Right renal pelvis (tissue), 4 donors: Measurements from ENCODE around the gene ADCY5. TPM values are rescaled to one million over a fixed set of nuclear protein-coding genes. Genes with fewer than 3 reads are reported as not detected.
A peak's percentile ranks its signal among the peaks of the same experiment; 100 is the strongest.

Experiments used
- DNase-seq, 4 donors: peaks; one replicate each; pipeline ENCODE4 v3.0.0-alpha.2; 2013; ENCODE audit warnings: low read depth in 4 of 4, low spot score in 3 of 4, missing footprints in 1 of 4
- polyA plus RNA-seq, 4 donors: library from polyadenylated mRNA; unstranded; fragments of 120-200 nt; gene quantifications; one replicate each; pipeline ENCODE4 v1.2.1, GENCODE V29; 2013; ENCODE audit not compliant: insufficient read length in 4 of 4

ADCY5 gene
- polyA plus RNA-seq, 4 donors = 11.9 to 14.1 (median 12.5) TPM

DNA sequence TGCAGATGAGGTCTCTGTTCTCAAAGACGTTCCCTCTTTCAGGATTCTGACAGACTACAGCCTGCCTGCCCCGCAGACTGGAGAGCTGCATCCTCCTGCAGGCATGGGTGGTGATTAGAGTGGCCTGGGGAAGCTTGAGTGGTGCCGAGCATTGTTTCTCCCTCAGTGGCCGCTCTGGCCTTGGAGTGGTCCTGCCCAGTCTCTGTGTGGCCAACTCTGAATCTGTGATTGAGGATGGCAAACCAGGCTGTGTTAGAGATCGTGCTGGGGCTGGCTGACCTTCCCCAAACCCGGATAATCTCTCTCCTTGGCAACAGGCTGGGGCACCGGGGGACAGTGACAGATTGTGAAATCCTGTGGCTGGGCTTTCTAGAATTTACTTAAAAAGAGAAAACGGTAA lies 11.0 kb upstream of the ADCY5 start:
- no peak for DNase-seq

DNA sequence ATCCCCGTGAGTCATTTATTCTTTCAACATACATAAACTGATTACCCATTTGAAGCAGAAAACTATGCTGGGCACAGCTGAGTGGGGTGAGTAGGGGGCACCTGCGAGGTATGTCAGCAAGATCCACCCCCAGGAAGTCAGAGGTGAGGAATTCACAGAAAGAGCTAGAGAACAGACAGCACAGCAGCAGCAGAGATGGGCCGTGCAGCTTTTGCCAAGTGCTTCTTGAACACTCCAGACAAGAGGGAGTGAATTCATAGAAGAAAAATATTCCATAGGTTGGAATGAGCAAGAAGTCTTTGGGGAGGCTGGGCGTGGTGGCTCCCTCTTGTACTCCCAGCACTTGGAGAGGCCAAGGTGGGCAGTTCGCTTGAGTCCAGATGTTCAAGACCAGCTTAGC lies 9.4 kb upstream of the ADCY5 start:
- DNase-seq = no peak

DNA sequence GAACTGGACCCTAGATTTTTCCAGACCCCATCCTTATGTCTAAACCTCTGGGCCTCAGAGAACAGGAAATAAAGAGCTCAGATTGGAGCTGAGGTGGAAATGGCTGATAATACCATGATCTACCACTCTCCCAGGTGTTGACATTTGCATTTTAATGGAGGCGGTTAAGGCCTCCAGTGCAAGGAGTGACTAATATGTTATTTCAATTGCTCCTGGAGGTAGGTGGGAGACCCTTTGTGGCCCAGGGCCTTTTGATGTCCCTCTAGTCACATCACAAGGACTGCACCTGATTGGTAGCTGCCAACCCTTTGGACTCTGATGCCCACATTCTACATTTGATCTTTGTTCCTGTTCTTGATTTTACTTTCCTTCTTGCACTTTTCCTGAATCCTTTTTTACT lies 9.0 kb upstream of the ADCY5 start:
- DNase-seq = no peak

DNA sequence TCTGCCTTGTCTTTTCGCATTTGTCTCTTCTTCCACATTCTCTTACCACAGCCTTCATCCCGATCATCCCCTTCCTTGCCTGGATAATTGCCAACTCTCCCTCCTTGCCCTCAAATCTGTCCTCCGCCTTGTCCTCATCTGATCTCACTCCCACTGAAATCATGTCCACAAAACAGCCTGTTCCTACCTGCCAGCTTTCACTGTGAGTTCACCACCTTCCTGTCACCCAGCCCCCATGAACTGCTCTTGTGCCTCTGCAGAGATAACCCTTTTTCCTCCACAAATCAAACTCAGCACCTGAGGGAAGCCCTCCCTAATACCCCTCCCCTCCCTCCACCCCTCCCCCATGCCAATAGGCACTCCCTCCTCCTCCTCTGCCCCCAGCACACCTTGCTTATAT lies 4.8 kb upstream of the ADCY5 start:
- DNase-seq = no peak

- no peak for DNase-seq
Observed at GRCh38 chr3:123451186-123451585, 2.3 kb upstream of the ADCY5 start.

DNA sequence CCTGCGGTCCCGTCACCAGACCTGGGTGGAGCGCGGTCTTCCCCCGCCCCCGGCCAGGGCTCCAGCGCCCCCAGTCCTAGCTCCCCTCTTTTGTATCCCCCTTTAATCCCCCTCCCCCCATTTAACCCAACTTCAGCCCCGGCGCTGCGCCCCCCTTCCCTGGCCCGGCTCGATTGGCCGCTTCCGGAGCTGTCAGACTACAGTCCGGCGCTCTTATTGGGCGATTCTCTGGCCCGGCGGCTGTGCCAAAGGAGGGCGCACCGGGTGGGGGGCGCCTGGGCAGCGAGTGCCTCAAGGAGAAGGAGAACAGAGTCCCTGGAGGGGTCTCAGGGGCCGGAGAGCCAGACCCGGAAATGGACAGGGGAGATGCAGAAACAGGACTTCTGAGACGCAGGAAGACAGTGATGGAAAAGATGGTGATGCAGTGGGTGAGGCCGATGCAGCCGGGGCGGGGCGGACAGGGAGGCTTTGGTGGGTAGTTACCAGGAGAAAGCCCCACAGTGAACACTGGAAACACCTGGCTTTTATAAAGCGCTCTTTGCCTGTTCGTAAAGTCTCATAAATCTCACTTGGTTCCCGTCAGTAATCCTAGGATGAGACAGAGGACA lies 1.2 kb upstream of the ADCY5 start:
- DNase-seq = peak in 2 of 4 donors; percentile 30 to 31

DNA sequence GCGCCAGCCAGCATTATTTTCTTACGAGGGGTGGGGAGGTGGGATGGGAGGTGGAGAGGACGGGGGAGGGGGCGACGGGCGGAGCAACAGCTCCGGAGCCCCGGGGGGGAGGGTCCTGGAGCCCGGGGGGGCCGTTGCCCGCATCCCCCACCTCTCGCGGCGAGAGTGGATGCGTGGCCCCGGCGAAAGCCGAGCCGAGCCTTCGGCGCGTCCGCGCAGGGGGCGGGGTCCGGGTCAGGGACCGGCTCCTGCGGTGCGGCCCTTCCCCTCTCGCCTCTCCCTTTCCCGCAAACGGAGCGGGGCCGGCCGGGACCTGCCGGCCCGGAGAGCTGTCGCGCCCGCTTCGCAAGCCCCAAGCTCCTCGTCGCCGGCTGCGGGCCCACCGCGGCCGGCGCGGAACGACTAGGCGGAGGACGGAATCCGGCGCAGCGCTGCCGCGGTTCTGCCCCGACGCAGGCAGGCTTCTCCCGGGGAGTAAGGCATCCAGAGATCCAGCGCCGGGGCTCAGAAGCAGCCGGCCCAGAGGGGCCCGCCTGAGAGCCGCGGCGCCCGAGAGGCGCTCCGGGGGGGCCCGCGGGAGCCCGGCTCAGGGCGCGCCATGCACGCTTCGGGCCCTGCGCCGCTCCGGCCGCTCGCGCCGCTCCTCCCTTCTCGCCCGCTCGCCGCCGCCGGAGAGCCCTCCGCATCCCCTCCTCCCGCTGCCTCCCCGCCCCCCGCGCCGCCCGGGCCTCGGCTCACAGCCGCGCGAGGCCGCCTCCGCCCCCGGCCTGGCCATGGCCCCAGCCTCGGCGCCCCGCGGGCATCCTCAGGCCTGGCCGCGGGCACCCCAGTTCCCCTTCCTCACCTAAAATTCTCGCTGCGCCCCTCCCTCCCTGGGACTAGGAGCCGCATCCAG lies 459 bp upstream of the ADCY5 start:
- DNase-seq = peak in 2 of 4 donors; percentile 20 to 28

DNA sequence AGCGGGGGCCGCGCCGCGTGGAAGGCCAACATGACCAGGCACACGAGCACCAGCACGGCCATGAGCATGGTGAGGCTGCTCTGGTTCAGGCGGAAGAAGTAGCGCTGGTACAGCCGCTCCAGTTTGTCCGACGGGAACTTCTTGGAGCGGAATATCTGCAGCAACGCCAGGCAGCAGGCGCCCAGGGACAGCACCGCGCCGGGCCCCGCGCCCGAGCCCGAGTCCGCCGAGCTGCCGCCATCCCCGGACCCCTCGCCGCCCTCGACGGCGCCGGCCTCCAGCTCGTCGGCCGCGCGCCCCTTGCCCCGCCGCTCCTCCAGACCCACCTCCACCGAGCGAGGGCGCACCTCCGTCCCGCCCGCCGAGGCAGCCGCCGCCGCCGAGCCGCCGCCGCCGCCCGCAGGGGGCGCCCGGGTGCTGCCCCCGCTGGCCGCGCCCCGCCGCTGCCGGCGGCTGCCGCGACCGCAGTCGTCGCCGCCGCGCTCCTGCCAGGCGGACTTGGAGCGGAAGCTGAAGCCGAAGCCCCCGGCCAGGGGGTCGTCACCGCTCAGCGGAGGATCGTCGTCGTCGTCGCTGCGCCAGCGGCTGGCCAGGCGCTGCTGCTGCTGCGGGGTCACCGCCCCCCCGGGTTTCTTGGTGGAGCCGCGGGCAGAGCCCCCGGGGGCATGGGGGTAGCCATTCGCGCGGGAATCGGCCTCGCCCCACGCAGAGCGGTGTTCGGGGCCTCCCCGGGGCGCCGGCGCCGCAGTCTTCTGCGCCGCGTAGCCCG lies 957 bp downstream of the ADCY5 start:
- DNase-seq = no peak

DNA sequence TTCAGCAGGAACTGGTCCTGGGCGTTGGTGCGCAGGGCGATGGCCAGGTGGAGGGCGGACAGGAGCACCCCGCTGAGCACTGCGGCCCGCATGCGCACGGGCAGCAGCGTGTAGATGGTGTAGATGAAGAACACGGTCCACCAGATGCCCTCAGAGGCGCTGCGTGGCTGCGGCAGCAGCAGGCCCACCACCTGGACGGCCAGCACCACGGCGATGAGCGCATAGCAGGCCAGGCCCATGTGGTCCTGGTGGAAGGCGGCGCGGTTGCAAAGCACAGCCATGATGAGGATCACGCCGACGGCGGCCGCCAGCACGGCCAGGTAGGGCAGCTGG lies 1.5 kb downstream of the ADCY5 start:
- no peak for DNase-seq

GRCh38 chr3:123446610-123447109 lies 2.2 kb downstream of the ADCY5 start:
- no peak for DNase-seq

- no peak for DNase-seq
Observed at GRCh38 chr3:123446210-123446609, 2.7 kb downstream of the ADCY5 start.

GRCh38 chr3:123445702-123446101 lies 3.2 kb downstream of the ADCY5 start:
- no peak for DNase-seq

DNA sequence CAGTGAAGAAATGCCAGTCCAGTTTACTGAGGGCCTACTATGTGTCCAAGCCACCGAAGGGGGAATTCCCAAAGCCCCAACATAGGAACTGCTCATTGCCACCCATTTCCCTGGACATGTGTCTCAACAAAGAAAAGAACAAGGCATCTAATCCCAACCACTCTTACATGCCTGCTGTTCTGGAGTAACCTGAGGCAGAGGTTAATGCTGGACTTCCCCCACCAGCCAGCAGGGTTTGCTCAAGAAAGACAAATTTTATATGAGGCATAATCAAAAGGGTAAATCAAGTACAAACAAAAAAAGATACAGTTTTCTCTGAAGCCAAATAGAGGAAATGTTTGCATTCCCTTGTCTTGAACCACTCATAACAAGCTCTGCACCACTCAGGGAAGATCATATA lies 4.1 kb downstream of the ADCY5 start:
- no peak for DNase-seq

GRCh38 chr3:123444023-123444422 lies 4.9 kb downstream of the ADCY5 start:
- no peak for DNase-seq

DNA sequence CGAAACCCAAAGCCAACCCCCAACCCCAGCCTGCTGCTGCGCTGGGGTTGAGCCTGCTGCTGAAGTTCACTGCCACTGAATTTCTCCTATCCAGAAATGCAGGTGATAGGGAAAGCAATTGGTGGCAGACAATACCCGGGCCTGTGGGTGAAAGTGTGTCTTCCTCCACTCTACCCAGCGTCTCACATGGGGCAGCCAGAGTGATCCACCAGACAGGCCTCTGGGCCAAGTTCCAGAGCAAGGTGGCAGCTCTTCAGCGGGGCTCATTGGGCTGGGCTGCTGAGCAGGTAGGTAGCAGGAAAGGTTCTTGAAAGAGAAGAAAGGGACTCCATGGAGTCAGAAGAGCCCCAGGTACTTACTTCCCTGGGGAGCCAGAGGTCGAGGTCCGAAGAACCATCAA lies 6.0 kb downstream of the ADCY5 start:
- DNase-seq = no peak

GRCh38 chr3:123442125-123442524 lies 6.8 kb downstream of the ADCY5 start:
- DNase-seq = no peak

GRCh38 chr3:123439806-123440580 lies 8.9 kb downstream of the ADCY5 start:
- no peak for DNase-seq

GRCh38 chr3:123432832-123433523 lies 15.9 kb downstream of the ADCY5 start:
- DNase-seq = no peak

DNA sequence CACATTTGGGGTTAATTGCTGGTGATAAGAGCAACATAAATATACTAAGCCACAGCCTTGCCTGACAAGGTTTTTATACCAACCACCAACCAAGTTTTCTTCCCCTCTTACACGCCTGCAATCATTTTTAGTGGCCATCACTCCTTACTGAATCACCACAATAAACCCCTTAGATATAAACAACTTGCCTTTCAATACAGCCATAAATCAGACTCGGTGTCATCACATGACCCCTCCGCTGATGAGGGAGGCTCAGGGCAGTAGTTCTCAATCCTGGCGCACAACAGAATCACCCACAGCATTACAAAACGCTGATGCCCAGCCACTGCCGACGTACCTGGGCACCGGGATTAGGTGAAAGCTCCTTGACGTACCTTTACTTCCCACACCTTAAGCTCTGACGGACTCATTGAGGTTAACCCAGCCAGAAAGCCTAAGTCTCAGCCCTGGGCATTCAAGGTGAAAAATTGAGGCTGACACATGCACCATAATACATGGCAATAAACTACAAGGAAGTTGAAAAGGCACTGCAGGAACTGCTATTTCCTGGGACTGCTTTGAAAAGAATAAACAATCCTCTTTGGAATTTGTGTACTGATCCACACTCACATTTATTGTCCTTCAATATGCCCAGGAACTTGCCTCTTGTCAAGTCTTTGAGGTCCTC lies 17.1 kb downstream of the ADCY5 start:
- no peak for DNase-seq
